ENCODE measurements around the gene RLN3. TPM values are rescaled to one million over a fixed set of nuclear protein-coding genes. Genes with fewer than 3 reads are reported as not detected.

The RLN3 gene
- total and polyA plus RNA-seq, 2 donors (not counting 1 experiment from before 2014, with no cell fraction given), result not detected

- Histone ChIP-seq H3K27me3 (ENCODE audit: control insufficient read depth, insufficient read depth, low read length) (peaks cover 5% of the 10 kb centered on the region), H3K36me3 (ENCODE audit: control insufficient read depth, insufficient read depth, low read length) (no peaks in the 10 kb centered on the region), H3K4me1 (ENCODE audit: control insufficient read depth, extremely low read depth, insufficient read depth, low read length) (no peaks in the 10 kb centered on the region), H3K4me2 (ENCODE audit: extremely low read depth, insufficient read depth, low read length) (no peak overlapping the region), H3K27ac (ENCODE audit: insufficient read depth, low read length) (no peak overlapping the region), H3K4me3 (replicated peaks in 1 of 4; ENCODE audit: control extremely low read depth in 1 of 4, insufficient read depth in 1 of 4, low read depth in 3 of 4, low read length in 4 of 4) (no peak overlapping the region), H3K9ac (ENCODE audit: insufficient read depth, low read length) (no peak overlapping the region), H2AFZ (ENCODE audit: low read length) (no peak overlapping the region), H4K20me1 (ENCODE audit: control insufficient read depth, extremely low read depth, insufficient read depth, low read length) (no peaks in the 10 kb centered on the region), H3K79me2 (ENCODE audit: control insufficient read depth, insufficient read depth, low read length) (no peaks in the 10 kb centered on the region), H3K9me3 (ENCODE audit: control insufficient read depth, insufficient read depth, low read depth, low read length) (no peaks in the 10 kb centered on the region)
- DNase-seq (ENCODE audit: low read depth in 2 of 2), result peak in 1 of 2 donors; percentile 72
- no peak for TF ChIP-seq CTCF (conservative IDR thresholded peaks at IDR 0.05 in 1 of 2, IDR thresholded peaks at IDR 0.05 in 1 of 2; ENCODE audit: low read depth in 1 of 2, low read length in 2 of 2)
- TF ChIP-seq EZH2 (IDR thresholded peaks at IDR 0.05; ENCODE audit: low read length, missing control alignments), result no peak
Measured at GRCh38 chr19:14061081-14061749, 33.3 kb downstream of the RLN3 start.

- H3K79me2 ChIP-seq (ENCODE audit: control insufficient read depth, insufficient read depth, low read length), result no peaks in the 10 kb centered on the region
- H3K4me2 ChIP-seq (ENCODE audit: extremely low read depth, insufficient read depth, low read length), result no peak within 1 kb of the TSS
- peaks cover 5% of the 10 kb centered on the region for H3K27me3 ChIP-seq (ENCODE audit: control insufficient read depth, insufficient read depth, low read length)
- H3K9ac ChIP-seq (ENCODE audit: insufficient read depth, low read length), result no peak within 1 kb of the TSS
- H3K4me1 ChIP-seq (ENCODE audit: control insufficient read depth, extremely low read depth, insufficient read depth, low read length), result no peaks in the 10 kb centered on the region
- H3K9me3 ChIP-seq (ENCODE audit: control insufficient read depth, insufficient read depth, low read depth, low read length), result no peaks in the 10 kb centered on the region
- DNase-seq (ENCODE audit: low read depth in 2 of 2), result no peak
- H3K4me3 ChIP-seq (replicated peaks in 1 of 4; ENCODE audit: control extremely low read depth in 1 of 4, insufficient read depth in 1 of 4, low read depth in 3 of 4, low read length in 4 of 4), result no peak within 1 kb of the TSS
- no peak for TF ChIP-seq CTCF (conservative IDR thresholded peaks at IDR 0.05 in 1 of 2, IDR thresholded peaks at IDR 0.05 in 1 of 2; ENCODE audit: low read depth in 1 of 2, low read length in 2 of 2)
- TF ChIP-seq EZH2 (IDR thresholded peaks at IDR 0.05; ENCODE audit: low read length, missing control alignments), result no peak
- H3K27ac ChIP-seq (ENCODE audit: insufficient read depth, low read length), result no peak within 1 kb of the TSS
- H4K20me1 ChIP-seq (ENCODE audit: control insufficient read depth, extremely low read depth, insufficient read depth, low read length), result no peaks in the 10 kb centered on the region
- no peaks in the 10 kb centered on the region for H3K36me3 ChIP-seq (ENCODE audit: control insufficient read depth, insufficient read depth, low read length)
- no peak within 1 kb of the TSS for H2AFZ ChIP-seq (ENCODE audit: low read length)
Measured at GRCh38 chr19:14061751-14062557, 34.0 kb downstream of the RLN3 start, which contains the start of gene PALM3. Gene PALM3 (minus strand): TSS chr19:14062076. CDS start chr19:14061980, 96 bp downstream.

- TF ChIP-seq EZH2 (IDR thresholded peaks at IDR 0.05; ENCODE audit: low read length, missing control alignments) (no peak), CTCF (conservative IDR thresholded peaks at IDR 0.05 in 1 of 2, IDR thresholded peaks at IDR 0.05 in 1 of 2; ENCODE audit: low read depth in 1 of 2, low read length in 2 of 2) (no peak)
- no peak overlapping the region for H2AFZ ChIP-seq (ENCODE audit: low read length)
- no peaks in the 10 kb centered on the region for H4K20me1 ChIP-seq (ENCODE audit: control insufficient read depth, extremely low read depth, insufficient read depth, low read length)
- no peaks in the 10 kb centered on the region for H3K9me3 ChIP-seq (ENCODE audit: control insufficient read depth, insufficient read depth, low read depth, low read length)
- H3K4me3 ChIP-seq (replicated peaks in 1 of 4; ENCODE audit: control extremely low read depth in 1 of 4, insufficient read depth in 1 of 4, low read depth in 3 of 4, low read length in 4 of 4), result no peak overlapping the region
- no peak overlapping the region for H3K4me2 ChIP-seq (ENCODE audit: extremely low read depth, insufficient read depth, low read length)
- peaks cover 5% of the 10 kb centered on the region for H3K27me3 ChIP-seq (ENCODE audit: control insufficient read depth, insufficient read depth, low read length)
- H3K4me1 ChIP-seq (ENCODE audit: control insufficient read depth, extremely low read depth, insufficient read depth, low read length), result no peaks in the 10 kb centered on the region
- no peak overlapping the region for H3K27ac ChIP-seq (ENCODE audit: insufficient read depth, low read length)
- H3K79me2 ChIP-seq (ENCODE audit: control insufficient read depth, insufficient read depth, low read length), result no peaks in the 10 kb centered on the region
- H3K36me3 ChIP-seq (ENCODE audit: control insufficient read depth, insufficient read depth, low read length), result no peaks in the 10 kb centered on the region
- no peak for DNase-seq (ENCODE audit: low read depth in 2 of 2)
- no peak overlapping the region for H3K9ac ChIP-seq (ENCODE audit: insufficient read depth, low read length)
Measured at GRCh38 chr19:14062558-14062855, 34.6 kb downstream of the RLN3 start.
